HG02981 (cell line): ENCODE results near the gene OR2A2.
"Not testable (repeated sequence)": the region's sequence is repeated elsewhere in the genome, so short reads cannot be mapped to it uniquely, and the experiment has no call there.

ENCODE experiments used
- ATAC-seq: cut with Tn5 transposase; IDR thresholded peaks from one replicate; pipeline ENCODE4 v1.9.1; 2021; ENCODE audit warnings: mild to moderate bottlenecking, moderate library complexity; ENCODE audit not compliant: unreplicated experiment

OR2A2 gene, protein sequence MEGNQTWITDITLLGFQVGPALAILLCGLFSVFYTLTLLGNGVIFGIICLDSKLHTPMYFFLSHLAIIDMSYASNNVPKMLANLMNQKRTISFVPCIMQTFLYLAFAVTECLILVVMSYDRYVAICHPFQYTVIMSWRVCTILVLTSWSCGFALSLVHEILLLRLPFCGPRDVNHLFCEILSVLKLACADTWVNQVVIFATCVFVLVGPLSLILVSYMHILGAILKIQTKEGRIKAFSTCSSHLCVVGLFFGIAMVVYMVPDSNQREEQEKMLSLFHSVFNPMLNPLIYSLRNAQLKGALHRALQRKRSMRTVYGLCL

DNA sequence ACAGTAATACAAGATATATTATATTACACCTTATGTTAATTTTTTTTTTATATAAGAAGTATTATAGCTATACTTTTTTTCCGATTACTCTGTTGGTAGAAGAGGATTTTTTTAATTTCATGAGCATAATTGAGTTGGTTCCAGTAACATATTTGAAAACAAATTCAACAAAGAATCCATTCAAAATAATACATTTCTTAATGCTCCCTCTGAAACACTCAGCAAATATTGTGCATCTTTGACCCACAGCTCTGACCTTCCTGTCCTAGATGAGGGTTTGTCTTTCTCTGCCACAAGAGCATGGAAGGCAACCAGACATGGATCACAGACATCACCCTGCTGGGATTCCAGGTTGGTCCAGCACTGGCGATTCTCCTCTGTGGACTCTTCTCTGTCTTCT, at the start of gene OR2A2:
Gene OR2A2 (plus strand): TSS at position 301 of the 400 bp plus-strand sequence. CDS start 0 bp downstream, at position 301.
- no peak for ATAC-seq

DNA sequence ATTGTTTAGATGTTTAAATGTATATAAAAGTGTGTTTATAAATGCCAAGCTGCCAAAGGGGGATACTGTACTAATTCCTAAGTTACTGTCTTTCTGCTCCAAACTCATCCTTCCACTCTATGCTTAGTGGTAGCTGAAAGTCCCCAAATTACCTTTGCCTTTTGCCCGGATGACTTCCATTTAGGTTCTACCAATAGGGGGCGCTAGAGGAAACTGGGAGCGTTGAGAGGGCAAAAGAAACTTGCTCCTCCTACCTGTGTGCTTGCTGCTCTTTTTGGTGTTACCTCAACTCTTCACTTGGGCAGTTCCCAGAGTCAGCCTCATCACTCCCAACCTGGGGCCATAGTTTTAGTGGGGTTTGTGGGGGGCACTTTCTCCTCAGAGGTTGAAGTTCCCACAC, 45.7 kb upstream of the OR2A2 start:
- ATAC-seq, result no peak

- ATAC-seq, result no peak
Observed at GRCh38 chr7:144069511-144069910, 39.9 kb upstream of the OR2A2 start, which contains the start of gene OR2A25. TSS of gene OR2A25 (plus strand) at chr7:144069811. CDS start at chr7:144074220, 4,409 bp downstream.

- no peak for ATAC-seq
Observed at GRCh38 chr7:144069953-144070352, 39.4 kb upstream of the OR2A2 start.

DNA sequence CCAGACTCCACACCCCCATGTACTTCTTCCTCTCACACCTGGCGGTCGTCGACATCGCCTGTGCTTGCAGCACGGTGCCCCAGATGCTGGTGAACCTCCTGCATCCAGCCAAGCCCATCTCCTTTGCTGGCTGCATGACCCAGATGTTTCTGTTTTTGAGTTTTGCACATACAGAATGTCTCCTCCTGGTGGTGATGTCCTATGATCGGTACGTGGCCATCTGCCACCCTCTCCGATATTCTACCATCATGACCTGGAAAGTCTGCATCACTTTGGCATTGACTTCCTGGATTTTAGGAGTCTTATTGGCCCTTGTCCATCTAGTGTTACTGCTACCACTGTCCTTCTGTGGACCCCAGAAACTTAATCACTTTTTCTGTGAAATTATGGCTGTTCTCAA, 35.0 kb upstream of the OR2A2 start:
- no peak for ATAC-seq

- no peak for ATAC-seq
Observed at GRCh38 chr7:144085978-144086377, 23.4 kb upstream of the OR2A2 start, which contains the start of gene OR2A12. TSS of gene OR2A12 (plus strand) at chr7:144086278. CDS start at chr7:144095108, 8,830 bp downstream.

DNA sequence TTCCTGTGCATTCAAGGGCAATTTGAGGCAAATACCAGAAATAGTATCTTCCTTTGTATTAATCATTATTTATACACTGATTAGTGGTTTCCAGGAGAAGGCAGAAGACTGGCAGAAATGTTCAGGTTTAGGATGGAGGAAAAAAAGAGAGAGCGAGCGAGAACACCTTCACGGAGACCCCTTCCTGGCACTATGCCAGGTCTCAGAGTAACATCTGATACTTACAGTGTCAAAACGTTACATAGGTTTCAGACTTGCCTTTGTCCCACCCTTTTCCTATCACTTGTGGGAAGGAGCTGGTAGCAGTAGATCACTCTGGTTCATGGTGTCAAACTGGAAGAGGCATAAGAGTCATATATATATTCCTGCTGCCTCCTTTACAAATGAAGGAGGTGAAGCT, 22.7 kb upstream of the OR2A2 start:
- ATAC-seq, result no peak

DNA sequence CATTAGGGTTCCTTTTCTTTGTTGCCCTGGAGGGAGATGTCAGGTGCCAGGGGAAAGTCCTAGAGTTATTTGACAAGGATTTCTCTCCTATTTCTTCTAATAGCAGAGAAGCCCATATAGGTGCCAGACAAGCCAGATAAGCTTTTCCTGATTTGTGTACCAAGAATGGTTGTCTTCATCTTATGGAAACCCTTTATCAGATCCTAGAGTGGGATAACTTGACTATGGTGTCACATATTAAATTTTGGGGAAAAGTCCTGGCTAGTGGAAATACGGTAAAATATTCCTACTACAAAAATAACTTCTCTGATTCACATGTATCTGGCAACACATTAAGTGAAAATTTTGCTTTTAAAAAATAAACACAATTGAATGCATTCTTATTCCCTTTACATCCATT, 22.2 kb upstream of the OR2A2 start:
- no peak for ATAC-seq

DNA sequence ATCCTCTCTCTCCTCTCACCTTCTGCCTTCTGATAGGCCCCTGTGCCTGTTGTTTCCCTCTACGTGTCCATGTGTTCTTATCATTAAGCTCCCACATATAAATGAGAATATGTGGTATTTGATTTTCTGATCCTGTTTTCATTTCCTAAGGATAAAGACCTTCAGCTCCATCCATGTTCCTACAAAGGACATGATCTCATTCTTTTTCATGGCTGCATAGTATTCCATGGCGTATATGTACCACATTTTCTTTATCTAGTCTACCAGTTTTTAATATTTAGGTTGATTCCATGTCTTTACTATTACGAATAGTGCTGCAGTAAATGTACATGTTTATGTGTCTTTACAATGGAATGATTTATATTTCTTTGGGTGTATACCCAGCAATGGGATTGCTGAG, 18.7 kb upstream of the OR2A2 start:
- ATAC-seq, result no peak

GRCh38 chr7:144098776-144099175, 10.6 kb upstream of the OR2A2 start:
- no peak for ATAC-seq

DNA sequence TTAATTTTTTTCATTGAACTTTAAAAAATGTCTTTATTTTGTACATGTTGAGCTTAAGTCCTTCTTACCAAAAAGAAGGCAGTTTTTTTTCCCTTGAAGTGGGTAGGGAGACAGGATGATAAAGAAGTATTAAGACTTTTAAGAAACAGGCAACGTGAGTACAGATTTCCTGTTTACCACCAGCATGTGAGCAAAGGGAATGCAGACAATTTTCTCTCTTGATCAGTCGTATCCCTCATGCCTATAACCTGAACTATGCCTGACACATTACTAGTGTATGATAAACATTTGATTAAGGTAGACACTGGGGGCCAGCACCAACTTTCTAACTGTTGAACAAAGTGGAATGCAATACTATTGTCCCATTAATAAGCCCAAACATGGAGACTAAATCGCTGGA, 8.8 kb upstream of the OR2A2 start:
- ATAC-seq, result no peak

- no peak for ATAC-seq
Observed at GRCh38 chr7:144102041-144102440, 7.3 kb upstream of the OR2A2 start.

DNA sequence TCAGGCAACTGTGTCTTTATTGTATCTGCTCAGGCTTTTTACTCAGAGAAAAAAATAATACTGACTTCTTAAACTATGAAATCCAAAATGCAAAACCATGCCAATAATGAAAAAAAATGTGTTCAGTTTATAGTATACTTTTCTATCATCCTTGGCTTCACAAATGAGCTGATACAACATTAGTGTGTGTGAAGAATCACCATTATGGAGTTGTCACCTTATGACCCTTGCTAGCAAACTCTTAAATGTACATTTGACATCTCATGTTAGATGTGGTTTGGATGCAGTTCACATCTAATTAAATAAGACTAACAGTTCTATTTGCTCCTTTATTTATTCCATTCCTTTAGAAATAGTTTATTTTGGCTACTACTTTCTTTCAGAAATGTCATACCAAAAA, 4.2 kb upstream of the OR2A2 start:
- no peak for ATAC-seq

DNA sequence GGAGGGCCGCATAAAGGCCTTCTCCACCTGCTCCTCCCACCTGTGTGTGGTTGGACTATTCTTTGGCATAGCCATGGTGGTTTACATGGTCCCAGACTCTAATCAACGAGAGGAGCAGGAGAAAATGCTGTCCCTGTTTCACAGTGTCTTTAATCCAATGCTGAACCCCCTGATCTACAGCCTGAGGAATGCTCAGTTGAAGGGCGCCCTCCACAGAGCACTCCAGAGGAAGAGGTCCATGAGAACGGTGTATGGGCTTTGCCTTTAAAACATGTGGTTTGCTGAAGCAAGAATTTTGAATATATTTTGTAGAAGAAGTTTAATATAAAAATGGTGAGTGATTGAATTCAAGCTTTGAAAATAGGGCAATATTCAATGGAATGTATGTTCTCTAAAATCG, 889 bp downstream of the OR2A2 start:
- ATAC-seq, result no peak

- ATAC-seq, result no peak
Observed at GRCh38 chr7:144113651-144114050, 4.3 kb downstream of the OR2A2 start.

- ATAC-seq, result no peak
Observed at GRCh38 chr7:144118341-144118740, 9.0 kb downstream of the OR2A2 start.

DNA sequence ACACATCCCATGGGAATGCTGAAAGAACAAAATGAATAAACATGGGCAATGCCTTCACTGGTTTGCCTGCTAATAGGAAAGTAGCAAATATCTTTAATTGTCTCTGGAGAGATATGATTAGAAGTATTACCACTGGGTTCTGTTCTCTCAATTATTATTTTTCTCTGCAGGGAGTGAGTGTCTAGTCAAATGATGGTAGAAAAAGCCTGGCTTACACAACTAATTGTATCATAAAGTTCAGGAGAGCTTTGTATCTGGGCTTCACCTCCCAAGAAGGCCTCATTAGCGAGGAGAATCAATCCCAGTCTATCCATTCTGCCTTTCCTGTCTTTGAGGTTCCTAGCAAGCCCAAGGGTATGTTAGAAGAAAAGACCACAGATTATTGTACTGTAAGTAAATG, 13.5 kb downstream of the OR2A2 start, which contains the start of gene OR2A14:
Gene OR2A14 (plus strand): TSS at position 301 of the 400 bp plus-strand sequence. CDS start 5,937 bp downstream, outside the sequence.
- no peak for ATAC-seq

DNA sequence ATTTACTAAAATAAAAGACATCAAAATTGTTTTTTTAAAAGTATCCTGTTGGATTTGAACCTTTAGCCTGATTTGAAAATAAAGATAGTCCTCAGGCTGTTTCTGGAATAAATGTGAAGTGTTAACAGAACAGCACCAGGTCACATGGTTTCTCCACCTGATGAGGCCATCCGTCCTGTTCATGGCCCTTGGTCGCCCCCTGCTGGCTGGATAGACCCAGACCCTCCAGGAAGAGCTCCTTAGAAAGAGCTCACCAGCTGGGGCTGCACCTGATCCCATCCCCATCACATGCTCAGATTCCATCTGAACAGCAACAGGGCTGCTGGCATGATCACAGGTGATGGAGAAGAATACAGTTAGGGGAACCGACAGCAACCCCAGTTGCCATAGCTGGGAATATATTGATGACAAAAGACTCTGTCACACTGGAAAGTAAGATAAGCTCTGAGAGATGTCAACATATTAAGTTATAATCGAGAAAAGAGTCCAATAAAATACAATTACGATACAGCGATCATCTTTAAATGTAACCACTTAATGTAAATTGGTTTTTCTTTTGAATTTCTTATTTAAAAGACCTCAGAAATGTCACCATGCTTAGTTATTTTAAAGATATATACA, 18.4 kb downstream of the OR2A2 start:
- ATAC-seq, result peak; percentile 100

DNA sequence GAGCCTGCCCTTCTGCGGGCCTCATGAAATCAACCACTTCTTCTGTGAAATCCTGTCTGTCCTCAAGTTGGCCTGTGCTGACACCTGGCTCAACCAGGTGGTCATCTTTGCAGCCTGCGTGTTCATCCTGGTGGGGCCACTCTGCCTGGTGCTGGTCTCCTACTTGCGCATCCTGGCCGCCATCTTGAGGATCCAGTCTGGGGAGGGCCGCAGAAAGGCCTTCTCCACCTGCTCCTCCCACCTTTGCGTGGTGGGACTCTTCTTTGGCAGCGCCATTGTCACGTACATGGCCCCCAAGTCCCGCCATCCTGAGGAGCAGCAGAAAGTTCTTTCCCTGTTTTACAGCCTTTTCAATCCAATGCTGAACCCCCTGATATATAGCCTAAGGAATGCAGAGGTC, 20.2 kb downstream of the OR2A2 start:
- ATAC-seq, result not testable (repeated sequence)

DNA sequence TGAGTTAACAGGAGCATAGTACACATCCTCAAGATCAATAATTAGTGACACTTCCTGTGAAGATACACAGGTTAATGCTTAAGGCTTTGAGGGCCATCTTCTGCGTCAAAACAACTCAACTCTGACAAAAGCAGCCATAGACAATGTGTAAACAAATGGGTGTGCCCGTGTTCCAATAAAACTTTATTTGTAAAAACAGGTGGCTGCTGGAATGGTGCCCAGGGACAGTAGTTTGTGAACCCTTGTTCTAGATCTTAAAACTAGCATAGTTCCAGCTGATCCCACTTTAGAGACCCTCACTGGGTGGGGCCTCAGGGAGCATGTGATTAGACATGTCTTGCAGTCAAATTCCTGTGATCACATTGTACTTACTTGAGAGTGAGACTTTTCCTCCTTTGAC, 21.3 kb downstream of the OR2A2 start:
- ATAC-seq, result no peak

DNA sequence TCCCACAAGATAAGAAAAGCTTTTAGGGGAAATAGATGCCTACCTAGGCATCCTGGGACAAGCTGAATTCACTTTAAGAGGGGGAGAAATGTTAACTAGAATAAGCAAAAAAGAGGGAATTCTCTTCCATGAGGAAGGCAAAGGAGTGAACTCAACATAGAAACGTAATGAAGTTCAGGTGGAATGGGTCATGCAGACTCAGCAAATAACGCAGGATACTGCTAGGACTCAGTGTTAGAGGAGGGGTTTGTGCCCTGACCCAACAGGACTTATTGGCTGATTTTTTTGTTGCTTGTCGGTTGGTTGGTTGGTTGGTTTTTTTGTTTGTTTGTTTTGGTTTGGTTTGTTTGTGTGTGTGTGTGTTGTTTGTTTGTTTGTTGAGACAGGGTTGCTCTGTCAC, 22.9 kb downstream of the OR2A2 start:
- no peak for ATAC-seq

GRCh38 chr7:144133307-144133706, 23.9 kb downstream of the OR2A2 start:
- ATAC-seq, result no peak
